NCI-H146 treated with DMSO at 0.1 percent for 48 hours (cell line): ENCODE data around the gene GINS3.

Experiments used
- DNase-seq: peaks from one replicate; lab custom pipeline; 2025; ENCODE audit not compliant: unreplicated experiment; lab: John Stamatoyannopoulos, UW

The GINS3 gene

GRCh38 chr16:58425245-58425644, 33.0 kb downstream of the GINS3 start:
- no peak for DNase-seq

- DNase-seq = no peak
Measured at GRCh38 chr16:58425756-58426494, 33.7 kb downstream of the GINS3 start.

DNA sequence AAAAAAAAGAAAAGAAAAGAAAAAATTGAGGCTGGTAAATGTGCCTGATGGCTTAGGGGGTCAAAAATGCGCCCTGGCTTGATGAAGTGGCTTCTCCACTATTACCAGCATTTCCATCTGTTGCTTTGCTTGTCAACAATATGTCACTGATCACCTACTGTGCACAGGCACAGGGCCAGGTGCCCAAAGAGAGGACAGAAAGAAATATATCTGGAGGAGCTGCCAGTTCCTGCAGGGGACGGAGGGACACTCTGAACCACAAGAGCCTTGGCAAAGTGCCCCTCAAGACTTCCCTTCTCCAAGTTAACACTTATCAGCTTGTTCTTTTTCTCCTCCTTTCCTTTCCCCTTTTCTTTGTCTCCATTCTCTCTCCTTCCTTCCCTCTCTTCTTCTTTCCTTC, 34.7 kb downstream of the GINS3 start:
- DNase-seq = no peak

DNA sequence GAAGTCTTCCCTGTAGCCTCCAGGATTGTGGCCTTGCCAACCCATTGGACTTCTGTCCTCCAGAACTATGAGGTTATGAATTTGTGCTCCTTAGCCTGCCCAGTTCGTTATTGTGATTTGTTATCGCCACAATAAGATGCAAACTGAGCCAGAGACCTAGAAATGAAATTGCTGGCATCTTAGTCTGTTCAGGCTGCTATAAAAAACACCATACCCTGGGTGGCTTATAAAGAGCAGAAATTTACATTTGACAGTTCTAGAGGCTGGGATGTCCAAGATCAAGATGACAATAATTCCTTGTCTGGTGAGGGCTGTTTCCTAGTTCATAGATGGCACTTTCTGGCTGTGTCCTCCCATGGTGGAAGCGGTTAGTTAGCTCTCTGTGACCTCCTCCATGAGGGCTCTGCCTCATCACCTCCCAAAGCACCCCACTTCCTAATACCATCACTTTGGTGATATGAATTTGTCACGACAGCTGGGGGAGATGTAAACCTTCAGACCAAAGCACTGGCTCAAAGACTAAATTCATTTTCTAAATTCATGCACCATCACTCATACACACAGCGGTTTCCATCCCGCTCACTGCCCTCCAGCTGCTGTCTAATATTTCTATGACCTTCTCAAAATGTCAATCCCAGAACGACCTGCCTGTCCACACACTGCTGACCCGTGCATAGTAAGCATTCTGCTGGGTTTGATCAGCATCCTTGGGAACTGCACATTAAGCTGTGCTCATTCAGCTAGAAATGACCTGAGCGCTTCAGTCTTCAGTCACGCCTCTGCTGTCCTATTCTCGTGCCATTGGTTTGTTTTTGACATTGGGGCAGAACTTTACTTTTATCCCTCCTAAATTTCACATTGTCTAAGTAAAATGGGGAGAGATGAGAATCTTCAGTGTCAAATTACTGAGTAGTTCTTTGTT, 36.6 kb downstream of the GINS3 start:
- DNase-seq = no peak

GRCh38 chr16:58430718-58431117, 38.4 kb downstream of the GINS3 start:
- no peak for DNase-seq

GRCh38 chr16:58433569-58433951, 41.3 kb downstream of the GINS3 start:
- no peak for DNase-seq

DNA sequence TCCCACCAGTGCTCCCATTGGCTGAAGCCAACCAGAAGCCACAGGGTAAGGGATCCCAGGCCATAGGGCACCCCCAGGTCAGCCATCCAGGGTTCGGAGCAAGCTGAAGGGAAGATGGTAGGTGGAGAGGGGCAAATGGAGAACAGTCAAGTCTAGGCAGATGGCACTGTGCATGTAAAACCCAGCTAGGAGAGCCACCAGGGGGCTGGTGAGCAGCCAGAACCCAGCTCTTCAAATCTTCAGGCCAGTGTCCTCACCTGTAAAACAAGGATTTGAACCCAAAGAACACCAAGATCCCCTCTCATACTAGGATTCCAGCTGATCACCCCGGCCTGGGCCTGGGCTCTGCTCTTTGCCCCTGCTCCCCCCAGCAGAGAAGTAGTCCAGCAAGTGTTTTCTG, 43.5 kb downstream of the GINS3 start:
- no peak for DNase-seq

GRCh38 chr16:58440131-58440530, 47.9 kb downstream of the GINS3 start:
- no peak for DNase-seq

- DNase-seq = no peak
Measured at GRCh38 chr16:58442547-58442946, 50.3 kb downstream of the GINS3 start.

DNA sequence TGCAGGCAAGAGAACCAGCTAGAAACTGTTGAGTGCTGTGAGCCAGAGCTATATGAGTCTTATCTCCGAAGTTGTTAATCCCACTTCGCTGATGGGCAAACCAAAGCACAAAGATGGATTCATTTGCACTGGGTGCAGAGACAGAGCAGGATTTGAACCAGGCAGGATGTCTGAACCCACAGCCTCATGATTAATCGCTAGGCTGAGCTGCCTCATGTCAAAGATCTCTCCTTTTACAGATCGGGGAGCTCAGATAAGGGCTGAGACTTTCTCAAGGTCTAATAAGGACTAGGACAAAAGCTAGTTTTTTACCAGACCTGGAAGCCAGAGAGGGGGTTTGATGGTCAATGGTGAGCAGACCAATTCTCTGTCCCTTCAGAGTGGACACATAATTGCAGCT, 51.5 kb downstream of the GINS3 start:
- DNase-seq = no peak

DNA sequence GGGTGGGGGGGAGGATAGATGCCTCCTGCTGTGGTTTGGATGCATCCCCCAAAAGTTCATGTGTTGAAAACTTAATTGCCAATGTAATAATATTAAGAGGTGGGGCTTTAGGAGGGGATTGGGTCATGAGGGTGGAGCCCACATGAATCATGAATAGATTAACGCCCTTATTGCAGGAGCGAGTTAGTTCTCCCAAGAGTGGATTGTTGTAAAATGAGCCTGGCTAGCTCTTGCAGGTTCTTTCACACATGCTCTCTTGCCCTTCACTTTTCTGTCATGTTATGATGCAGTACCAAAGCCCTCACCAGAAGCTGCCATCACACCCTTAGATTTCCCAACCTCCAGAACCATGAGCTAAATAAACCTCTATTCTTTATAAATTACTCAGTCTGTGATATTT, 52.0 kb downstream of the GINS3 start:
- no peak for DNase-seq

- no peak for DNase-seq
Measured at GRCh38 chr16:58448890-58449289, 56.6 kb downstream of the GINS3 start.

DNA sequence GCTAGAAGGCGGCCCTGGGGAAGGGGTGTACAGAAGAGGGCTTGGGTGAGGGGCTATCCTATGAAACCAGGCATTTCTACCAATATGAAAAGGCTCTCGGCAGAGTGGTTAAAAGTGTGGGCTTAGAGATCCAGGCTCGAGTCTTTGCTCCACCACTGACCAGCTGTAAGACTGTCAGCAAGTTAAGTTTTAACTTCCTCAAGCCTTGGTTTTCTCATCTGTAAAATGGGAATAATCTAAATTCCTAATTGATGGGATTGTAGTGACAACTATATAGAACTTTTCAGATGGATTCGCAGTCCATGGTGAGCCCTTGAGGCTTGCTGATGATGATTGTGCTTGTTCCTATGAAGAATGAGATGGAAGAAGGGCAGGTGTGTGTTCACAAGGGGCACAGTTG, 57.0 kb downstream of the GINS3 start:
- no peak for DNase-seq

GRCh38 chr16:58449768-58450167, 57.5 kb downstream of the GINS3 start:
- DNase-seq = no peak

- DNase-seq = no peak
Measured at GRCh38 chr16:58450590-58450989, 58.3 kb downstream of the GINS3 start.

- no peak for DNase-seq
Measured at GRCh38 chr16:58451265-58451689, 59.0 kb downstream of the GINS3 start.

- DNase-seq = no peak
Measured at GRCh38 chr16:58451945-58452401, 59.7 kb downstream of the GINS3 start.

- no peak for DNase-seq
Measured at GRCh38 chr16:58452640-58453039, 60.4 kb downstream of the GINS3 start.

DNA sequence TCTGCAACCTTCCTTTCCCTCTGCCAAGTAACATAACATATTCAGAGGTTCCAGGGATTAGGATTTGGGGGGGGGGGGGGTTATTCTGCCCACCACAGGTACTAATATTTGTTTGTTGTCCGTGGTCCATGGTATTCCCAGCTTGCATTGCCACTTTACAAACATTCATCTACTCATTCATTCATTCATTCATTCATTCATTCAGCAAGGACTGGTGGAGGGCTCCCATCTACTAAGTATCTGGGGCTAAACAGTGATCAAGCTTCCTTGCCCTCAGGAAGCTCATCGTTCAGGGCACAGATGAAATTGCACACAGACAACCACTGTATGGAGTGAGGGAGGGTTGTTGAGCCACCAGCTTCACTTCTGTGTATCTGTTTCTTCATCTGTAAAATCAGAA, 61.9 kb downstream of the GINS3 start:
- no peak for DNase-seq

- no peak for DNase-seq
Measured at GRCh38 chr16:58454856-58455255, 62.6 kb downstream of the GINS3 start.
